Endothelial cell of hepatic sinusoid (primary cell): Measurements from ENCODE around the gene SGSH.
"Not testable (repeated sequence)": the region's sequence is repeated elsewhere in the genome, so short reads cannot be mapped to it uniquely, and the experiment has no call there.

ENCODE experiments used
- in situ Hi-C: cut with HindIII; loops from 2 replicates; pipeline ENCODE4 v1.10.0; 2017; ENCODE audit warnings: low sequenced_read_pairs

SGSH gene

GRCh38 chr17:80212962-80213642 lies 7.0 kb downstream of the SGSH start:
- in situ Hi-C loops: no loop called here

GRCh38 chr17:80212511-80212910 lies 7.6 kb downstream of the SGSH start:
- in situ Hi-C loops: no loop called here

GRCh38 chr17:80212109-80212508 lies 8.0 kb downstream of the SGSH start:
- in situ Hi-C loops: no loop called here

- in situ Hi-C loops: no loop called here
These were observed 9.6 kb downstream of the SGSH start for GRCh38 chr17:80210348-80211108.

- in situ Hi-C loops: no loop called here
These were observed 10.4 kb downstream of the SGSH start for GRCh38 chr17:80209765-80210164.

- in situ Hi-C loops: no loop called here
These were observed 12.1 kb downstream of the SGSH start for GRCh38 chr17:80208050-80208449.

GRCh38 chr17:80205811-80206210 lies 14.3 kb downstream of the SGSH start:
- in situ Hi-C loops: no loop called here

- in situ Hi-C loops: no loop called here
These were observed 15.3 kb downstream of the SGSH start for GRCh38 chr17:80204626-80205468.

GRCh38 chr17:80203471-80203963 lies 16.6 kb downstream of the SGSH start:
- in situ Hi-C loops: no loop called here

GRCh38 chr17:80202197-80202596 lies 17.9 kb downstream of the SGSH start:
- in situ Hi-C loops: no loop called here

- in situ Hi-C loops: no loop called here
These were observed 18.7 kb downstream of the SGSH start for GRCh38 chr17:80201446-80201845.

- in situ Hi-C loops: not testable (repeated sequence)
These were observed 20.8 kb downstream of the SGSH start for GRCh38 chr17:80199295-80199694.

- in situ Hi-C loops: no loop called here
These were observed 21.9 kb downstream of the SGSH start for GRCh38 chr17:80198144-80198661.

- in situ Hi-C loops: no loop called here
These were observed 23.5 kb downstream of the SGSH start for GRCh38 chr17:80196652-80197051.

- in situ Hi-C loops: no loop called here
These were observed 24.2 kb downstream of the SGSH start for GRCh38 chr17:80195671-80196529.

- in situ Hi-C loops: no loop called here
These were observed 25.0 kb downstream of the SGSH start for GRCh38 chr17:80195141-80195540.

- in situ Hi-C loops: no loop called here
These were observed 28.1 kb downstream of the SGSH start for GRCh38 chr17:80191865-80192661.

- in situ Hi-C loops: no loop called here
These were observed 28.9 kb downstream of the SGSH start for GRCh38 chr17:80191192-80191591.

- in situ Hi-C loops: no loop called here
These were observed 29.4 kb downstream of the SGSH start for GRCh38 chr17:80190716-80191115.
